GDM1 (cell line): ENCODE measurements around the gene TMEM196.

Source experiments
- DNase-seq: peaks from one replicate; lab custom pipeline; 2025; lab: John Stamatoyannopoulos, UW

TMEM196 gene

GRCh38 chr7:19772841-19773760 lies at the start of gene TMEM196:
TSS of gene TMEM196 (minus strand) at chr7:19773617. CDS start at chr7:19772696, 921 bp downstream.
- no peak for DNase-seq

- DNase-seq, result no peak
Measured at GRCh38 chr7:19816128-19816527, 42.7 kb upstream of the TMEM196 start.

- DNase-seq, result no peak
Measured at GRCh38 chr7:19815546-19815945, 42.1 kb upstream of the TMEM196 start.

- no peak for DNase-seq
Measured at GRCh38 chr7:19814776-19815175, 41.4 kb upstream of the TMEM196 start.

GRCh38 chr7:19811386-19811785 lies 38.0 kb upstream of the TMEM196 start:
- DNase-seq, result no peak

GRCh38 chr7:19798986-19799385 lies 25.6 kb upstream of the TMEM196 start:
- DNase-seq, result no peak

GRCh38 chr7:19783541-19783940 lies 10.1 kb upstream of the TMEM196 start:
- DNase-seq, result no peak

GRCh38 chr7:19776981-19777380 lies 3.6 kb upstream of the TMEM196 start:
- no peak for DNase-seq

GRCh38 chr7:19775578-19775977 lies 2.2 kb upstream of the TMEM196 start:
- no peak for DNase-seq

GRCh38 chr7:19772306-19772705 lies 1.1 kb downstream of the TMEM196 start:
- DNase-seq, result no peak

- DNase-seq, result no peak
Measured at GRCh38 chr7:19762631-19763030, 10.8 kb downstream of the TMEM196 start.

- DNase-seq, result no peak
Measured at GRCh38 chr7:19754521-19755116, 18.8 kb downstream of the TMEM196 start.

- DNase-seq, result no peak
Measured at GRCh38 chr7:19752020-19752419, 21.4 kb downstream of the TMEM196 start.

GRCh38 chr7:19749658-19750057 lies 23.8 kb downstream of the TMEM196 start:
- DNase-seq, result no peak

- DNase-seq, result no peak
Measured at GRCh38 chr7:19747740-19748339, 25.6 kb downstream of the TMEM196 start.

- DNase-seq, result no peak
Measured at GRCh38 chr7:19744075-19744474, 29.3 kb downstream of the TMEM196 start.

GRCh38 chr7:19728716-19729115 lies 44.7 kb downstream of the TMEM196 start:
- DNase-seq, result no peak

GRCh38 chr7:19725770-19726169 lies 47.6 kb downstream of the TMEM196 start:
- DNase-seq, result no peak

- DNase-seq, result no peak
Measured at GRCh38 chr7:19715499-19715898, 57.9 kb downstream of the TMEM196 start.

- DNase-seq, result no peak
Measured at GRCh38 chr7:19713676-19714075, 59.7 kb downstream of the TMEM196 start.

GRCh38 chr7:19709249-19709578 lies 64.2 kb downstream of the TMEM196 start:
- DNase-seq, result no peak

- DNase-seq, result peak; percentile 88
Measured at GRCh38 chr7:19708397-19709248, 64.8 kb downstream of the TMEM196 start, which contains the start of gene POLR1F. TSS of gene POLR1F (minus strand) at chr7:19709037. CDS start at chr7:19709016, 21 bp downstream.
